Urinary bladder (tissue), 4 donors: ENCODE results near the gene NEMP2. TPM values are rescaled to one million over a fixed set of nuclear protein-coding genes. Genes with fewer than 3 reads are reported as not detected.

Source experiments
- DNase-seq: peaks from one replicate; pipeline ENCODE4 v3.0.0-alpha.2; 2015; ENCODE audit errors: extremely low spot score
- H3K27ac ChIP-seq: one replicate; pipeline ENCODE4 v1.5.1; 2013; ENCODE audit warnings: low read depth, mild to moderate bottlenecking, moderate library complexity
- H3K36me3 ChIP-seq: one replicate; pipeline ENCODE4 v1.6.1; 2013; ENCODE audit warnings: mild to moderate bottlenecking, moderate library complexity; ENCODE audit not compliant: insufficient read depth
- H3K4me1 ChIP-seq: one replicate; pipeline ENCODE4 v1.6.1; 2013; ENCODE audit warnings: mild to moderate bottlenecking, moderate library complexity; ENCODE audit not compliant: insufficient read depth
- H3K4me3 ChIP-seq: one replicate; pipeline ENCODE4 v1.5.1; 2013; ENCODE audit warnings: low read depth, low read length
- WGBS: extraction: QIAGEN DNeasy Blood & Tissue Kit; methylation state at CpG from one replicate; pipeline ENCODE4 v1.1.7; 2013; 5-methylcytosine and 5-hydroxymethylcytosine counted together
- polyA plus RNA-seq: library from polyadenylated mRNA; stranded (reverse); fragments of 200-250 nt; gene quantifications from one replicate; pipeline ENCODE4 v1.2.3, GENCODE V29; 2013
- small RNA-seq: library from RNA; depleted of rRNA; stranded (forward); fragments of <200 nt; gene quantifications from one replicate; pipeline ENCODE3, GENCODE V24; 2014
- total RNA-seq: library from RNA; depleted of rRNA; stranded (reverse); fragments of >200 nt; gene quantifications from one replicate; pipeline ENCODE4 v1.2.3, GENCODE V29; 2014
- donor health status: healthy with polysubstance abuse.
- donor health status: healthy.

Gene NEMP2
- total and polyA plus RNA-seq, 2 donors, result 1.7 to 15.0 TPM

DNA sequence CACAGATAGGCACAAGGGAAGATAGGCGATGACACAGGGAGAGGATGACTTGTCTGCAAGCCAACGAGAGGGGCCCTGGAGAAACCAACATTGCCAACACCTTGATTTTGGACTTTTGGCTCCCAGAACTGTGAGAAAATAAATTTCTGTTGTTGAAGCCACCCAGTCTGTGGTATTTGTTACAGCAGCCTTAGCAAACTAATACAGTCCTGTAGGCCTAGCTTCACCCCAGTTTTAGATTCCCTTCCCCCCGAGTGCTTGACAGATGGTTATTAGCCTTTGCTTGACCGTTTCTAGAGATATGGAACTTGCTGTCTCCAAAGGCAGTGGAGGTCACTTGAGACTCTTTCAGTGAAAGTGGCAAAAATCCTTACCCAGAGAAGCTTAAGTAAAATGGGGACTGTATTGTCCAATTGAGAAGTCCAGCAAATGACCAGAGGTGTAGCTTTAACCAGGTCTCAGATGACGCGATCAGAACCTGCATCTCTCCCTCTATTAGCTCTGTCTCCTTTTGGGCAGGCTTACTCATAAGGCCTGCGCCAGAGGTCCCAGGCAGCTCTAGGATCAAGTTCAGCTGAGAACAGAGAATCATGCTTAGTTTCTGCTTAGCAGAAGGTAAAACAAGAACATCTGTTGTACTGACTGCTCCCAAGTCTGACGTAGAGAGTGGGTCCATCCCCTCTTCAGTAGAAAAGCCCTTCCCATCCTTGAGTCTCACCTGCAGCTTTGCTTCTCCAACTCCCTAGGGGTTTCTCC lies 76.0 kb downstream of the NEMP2 start:
- Histone ChIP-seq H3K27ac (no peak overlapping the region), H3K36me3 (no peaks in the 10 kb centered on the region), H3K4me3 (no peak overlapping the region), H3K4me1 (peaks cover 1% of the 10 kb centered on the region)
- WGBS, result 83% methylated on average over 8 of the region's 8 CpGs
- DNase-seq, result no peak

DNA sequence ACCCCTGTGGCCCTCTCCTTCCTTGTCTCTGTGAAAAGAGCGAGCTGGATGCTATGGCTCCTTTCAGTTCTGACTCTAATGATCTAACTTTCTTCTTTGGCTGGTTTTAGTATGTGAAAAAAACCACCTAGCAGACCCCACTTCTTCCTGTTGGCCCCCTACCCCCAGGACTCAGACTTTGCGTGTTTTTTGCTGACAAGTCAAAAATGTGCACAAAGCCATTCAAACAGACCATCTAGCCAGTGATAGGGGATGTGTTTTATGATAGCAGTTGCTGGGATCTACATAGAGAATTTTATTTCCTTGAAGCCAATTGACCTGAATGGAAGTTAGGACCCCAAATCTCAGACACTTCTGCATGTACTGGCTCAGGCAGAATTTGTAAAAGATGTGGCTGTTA lies 77.3 kb downstream of the NEMP2 start:
- DNase-seq, result no peak
- Histone ChIP-seq H3K4me1 (peaks cover 1% of the 10 kb centered on the region), H3K36me3 (no peaks in the 10 kb centered on the region), H3K4me3 (no peak overlapping the region), H3K27ac (no peak overlapping the region)
- 93% methylated on average over 2 of the region's 2 CpGs for WGBS

DNA sequence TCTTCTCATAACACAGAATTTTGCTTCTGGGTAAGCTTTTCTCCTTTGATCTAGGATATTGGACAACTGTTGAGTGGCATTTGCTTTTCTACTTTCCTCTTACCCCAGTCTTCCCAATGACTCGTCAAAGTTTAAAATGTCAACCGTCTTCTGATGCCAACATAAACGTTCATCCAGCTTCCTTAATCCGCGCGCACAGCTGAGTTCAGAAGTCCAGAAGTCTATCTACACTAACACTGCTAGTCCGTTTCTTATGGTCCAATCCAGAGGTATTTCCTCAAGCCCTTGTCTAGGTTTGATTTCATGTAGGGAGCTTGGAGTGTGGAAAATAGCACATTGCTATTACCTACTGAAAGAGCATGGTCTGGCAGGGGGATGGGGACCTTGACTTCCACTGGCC lies 77.7 kb downstream of the NEMP2 start:
- WGBS, result 77% methylated on average over 7 of the region's 7 CpGs
- no peak overlapping the region for H3K4me3 ChIP-seq
- no peak overlapping the region for H3K27ac ChIP-seq
- H3K4me1 ChIP-seq, result peaks cover 1% of the 10 kb centered on the region
- H3K36me3 ChIP-seq, result no peaks in the 10 kb centered on the region
- DNase-seq, result no peak

DNA sequence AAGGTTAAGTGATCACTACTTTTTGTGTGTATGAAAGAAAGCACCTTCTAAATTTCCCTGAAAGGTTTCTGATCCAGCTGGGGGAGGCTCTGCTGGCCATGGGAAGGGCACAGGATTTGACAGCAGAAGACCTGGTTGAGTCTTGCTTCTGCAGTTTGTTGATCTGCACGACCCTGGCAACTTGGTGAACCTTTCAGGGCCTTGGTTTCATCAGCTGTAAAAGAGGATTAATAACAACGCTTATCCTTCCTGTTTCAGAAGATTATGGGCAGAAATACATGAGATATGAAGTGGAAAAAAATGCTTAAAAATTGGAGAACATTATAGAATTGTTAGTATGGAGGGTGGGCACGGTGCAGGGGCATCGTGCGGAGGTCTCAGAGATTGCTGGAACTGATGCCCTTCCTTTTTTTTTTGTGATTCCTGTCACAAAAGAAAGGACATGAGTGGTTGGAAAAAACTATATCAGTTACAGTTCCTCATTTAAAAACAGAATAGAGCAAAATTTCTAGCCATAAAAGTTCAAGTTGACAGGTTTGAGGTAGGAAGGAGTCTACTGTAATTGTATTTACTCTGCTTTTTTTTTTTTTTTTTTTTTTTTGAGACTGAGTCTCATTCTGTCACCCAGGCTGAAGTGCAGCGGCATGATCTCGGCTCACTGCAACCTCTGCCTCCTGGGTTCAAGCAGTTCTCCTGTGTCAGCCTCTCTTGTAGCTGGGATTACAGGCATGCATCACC lies 79.0 kb downstream of the NEMP2 start:
- Histone ChIP-seq H3K4me1 (peaks cover 1% of the 10 kb centered on the region), H3K4me3 (no peak overlapping the region), H3K27ac (no peak overlapping the region), H3K36me3 (no peaks in the 10 kb centered on the region)
- no peak for DNase-seq
- 86% methylated on average over 7 of the region's 7 CpGs for WGBS

DNA sequence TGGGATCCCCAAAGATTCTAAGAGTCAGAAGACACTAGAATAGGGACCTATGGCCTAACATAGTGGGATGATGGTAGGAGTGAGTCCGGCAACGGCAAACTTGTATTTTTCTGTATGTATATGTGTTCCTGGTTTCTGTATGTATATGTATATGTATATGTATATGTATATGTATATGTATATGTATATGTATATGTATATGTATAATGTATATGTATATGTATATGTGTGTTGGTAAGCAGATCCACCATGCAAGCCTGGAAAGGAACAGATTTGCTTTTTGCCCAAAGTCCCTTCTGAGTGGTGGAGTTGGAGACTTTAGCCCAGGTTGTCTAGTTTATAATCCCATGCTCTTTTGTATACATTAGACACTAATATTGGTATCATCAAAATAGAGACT lies 79.7 kb downstream of the NEMP2 start:
- Histone ChIP-seq H3K4me3 (no peak overlapping the region), H3K4me1 (peaks cover 1% of the 10 kb centered on the region), H3K36me3 (no peaks in the 10 kb centered on the region), H3K27ac (no peak overlapping the region)
- no peak for DNase-seq
- WGBS, result over 99% methylated on average over 2 of the region's 2 CpGs

Small RNAs within 50 kb of the gene (small RNA-seq; reads per million reads assigned to genes)
- not detected for gene RN7SKP179

Other genes starting within 250 kb of the NEMP2 start
- 61.1 TPM for gene HIBCH, start 214.9 kb downstream of the NEMP2 start, total RNA-seq
- gene HIBCH, start 214.9 kb downstream of the NEMP2 start, polyA plus RNA-seq, result 23.1 TPM
- gene INPP1, start 191.1 kb downstream of the NEMP2 start, total RNA-seq, result 21.5 TPM
- gene INPP1, start 191.1 kb downstream of the NEMP2 start, polyA plus RNA-seq, result 22.3 TPM
- 16.3 TPM for gene MFSD6, start 126.4 kb downstream of the NEMP2 start, total RNA-seq
- 19.3 TPM for gene MFSD6, start 126.4 kb downstream of the NEMP2 start, polyA plus RNA-seq
- gene NAB1, start 114.4 kb upstream of the NEMP2 start, total RNA-seq, result 141 TPM
- 21.0 TPM for gene NAB1, start 114.4 kb upstream of the NEMP2 start, polyA plus RNA-seq